Measurements from ENCODE around the gene MGAT4A. TPM values are rescaled to one million over a fixed set of nuclear protein-coding genes. Genes with fewer than 3 reads are reported as not detected.

MGAT4A gene
- total and polyA plus RNA-seq, 9 of the 15 experiments (the other 6 are each of a cell fraction or from before 2014, with no cell fraction given), result 0.03 to 0.53 (median 0.18) TPM; not detected in 2

GRCh38 chr2:98573426-98573825, 157.5 kb downstream of the MGAT4A start:
- WGBS (ENCODE audit: insufficient coverage, low coverage, missing lambda C conversion rate), result 86% methylated on average over 13 of the region's 13 CpGs
- BruUV-seq (replicated peaks), result no TSS peak
- CTCF ChIA-PET (ENCODE audit: low intra/inter-chr PET ratio), result no interaction called here
- Histone ChIP-seq H3K4me2 (ENCODE audit: insufficient read depth, low read length) (no peak overlapping the region), H3K9me3 (replicated peaks; ENCODE audit: control insufficient read depth, insufficient read depth, low read depth, low read length) (no peaks in the 10 kb centered on the region), H3K9ac (ENCODE audit: insufficient read depth in 1 of 2, low read depth in 2 of 2, low read length in 2 of 2) (no peak overlapping the region), H3K27me3 (ENCODE audit: control insufficient read depth in 2 of 2, insufficient read depth in 2 of 2, low read length in 2 of 2) (no peaks in the 10 kb centered on the region), H4K20me1 (replicated peaks; ENCODE audit: control insufficient read depth, insufficient read depth, low read length) (no peaks in the 10 kb centered on the region; the same call in 1 of the 2 replicates), H3K4me1 (replicated peaks in 1 of 2; ENCODE audit: control insufficient read depth in 2 of 2, insufficient read depth in 2 of 2, low read length in 2 of 2) (no peaks in the 10 kb centered on the region), H3K36me3 (ENCODE audit: control insufficient read depth, insufficient read depth, low read length) (peaks cover 31% of the 10 kb centered on the region; the same call in 2 of the 3 replicates), H3K27ac (ENCODE audit: extremely low read depth, low read depth, low read length) (no peak overlapping the region), H2AFZ (ENCODE audit: low read depth, low read length) (no peak overlapping the region), H3K79me2 (ENCODE audit: control insufficient read depth, insufficient read depth, low read length) (no peaks in the 10 kb centered on the region), H3K9me1 (ENCODE audit: control insufficient read depth, insufficient read depth, low read length) (no peaks in the 10 kb centered on the region), H3K4me3 (no peak overlapping the region)
- intact Hi-C loops (cut with micrococcal nuclease) (no loop called here), in situ Hi-C loops (cut with MboI) (no loop called here)
- FAIRE-seq (no peak), DNase-seq (ENCODE audit: extremely low read depth in 1 of 4, low spot score in 3 of 4) (no peak), ATAC-seq (no peak)
- POLR2A ChIA-PET, result interaction anchor here (0.6 to 2.5 kb wide), 2 partner anchors 13 to 490 kb away, joined by 3 to 10 read pairs; no protein-coding TSS in a partner anchor
- TF ChIP-seq ZNF408 (CRISPR knock-in tag; IDR thresholded peaks at IDR 0.05; ENCODE audit: low read depth) (no peak), CAMTA2 (CRISPR knock-in tag; conservative IDR thresholded peaks at IDR 0.05) (no peak), RCOR1 (IDR thresholded peaks at IDR 0.05; ENCODE audit: borderline replicate concordance in 1 of 2, low read depth in 2 of 2, low read length in 2 of 2) (no peak), ZNF212 (CRISPR knock-in tag; IDR thresholded peaks at IDR 0.05) (no peak), CREBBP (IDR thresholded peaks at IDR 0.05; ENCODE audit: low read depth, low read length) (no peak), HMG20B (CRISPR knock-in tag; IDR thresholded peaks at IDR 0.05) (no peak), NR4A1 (CRISPR knock-in tag; IDR thresholded peaks at IDR 0.05) (no peak), NR4A1 (tag; IDR thresholded peaks at IDR 0.05) (no peak), TBL1XR1 (IDR thresholded peaks at IDR 0.05; ENCODE audit: low read length in 2 of 2) (no peak), CBFA2T3 (IDR thresholded peaks at IDR 0.05) (no peak), TRIM28 (IDR thresholded peaks at IDR 0.05) (no peak), FOXA1 (IDR thresholded peaks at IDR 0.05; ENCODE audit: borderline replicate concordance) (no peak)
- TF ChIP-seq, protein P1, sequence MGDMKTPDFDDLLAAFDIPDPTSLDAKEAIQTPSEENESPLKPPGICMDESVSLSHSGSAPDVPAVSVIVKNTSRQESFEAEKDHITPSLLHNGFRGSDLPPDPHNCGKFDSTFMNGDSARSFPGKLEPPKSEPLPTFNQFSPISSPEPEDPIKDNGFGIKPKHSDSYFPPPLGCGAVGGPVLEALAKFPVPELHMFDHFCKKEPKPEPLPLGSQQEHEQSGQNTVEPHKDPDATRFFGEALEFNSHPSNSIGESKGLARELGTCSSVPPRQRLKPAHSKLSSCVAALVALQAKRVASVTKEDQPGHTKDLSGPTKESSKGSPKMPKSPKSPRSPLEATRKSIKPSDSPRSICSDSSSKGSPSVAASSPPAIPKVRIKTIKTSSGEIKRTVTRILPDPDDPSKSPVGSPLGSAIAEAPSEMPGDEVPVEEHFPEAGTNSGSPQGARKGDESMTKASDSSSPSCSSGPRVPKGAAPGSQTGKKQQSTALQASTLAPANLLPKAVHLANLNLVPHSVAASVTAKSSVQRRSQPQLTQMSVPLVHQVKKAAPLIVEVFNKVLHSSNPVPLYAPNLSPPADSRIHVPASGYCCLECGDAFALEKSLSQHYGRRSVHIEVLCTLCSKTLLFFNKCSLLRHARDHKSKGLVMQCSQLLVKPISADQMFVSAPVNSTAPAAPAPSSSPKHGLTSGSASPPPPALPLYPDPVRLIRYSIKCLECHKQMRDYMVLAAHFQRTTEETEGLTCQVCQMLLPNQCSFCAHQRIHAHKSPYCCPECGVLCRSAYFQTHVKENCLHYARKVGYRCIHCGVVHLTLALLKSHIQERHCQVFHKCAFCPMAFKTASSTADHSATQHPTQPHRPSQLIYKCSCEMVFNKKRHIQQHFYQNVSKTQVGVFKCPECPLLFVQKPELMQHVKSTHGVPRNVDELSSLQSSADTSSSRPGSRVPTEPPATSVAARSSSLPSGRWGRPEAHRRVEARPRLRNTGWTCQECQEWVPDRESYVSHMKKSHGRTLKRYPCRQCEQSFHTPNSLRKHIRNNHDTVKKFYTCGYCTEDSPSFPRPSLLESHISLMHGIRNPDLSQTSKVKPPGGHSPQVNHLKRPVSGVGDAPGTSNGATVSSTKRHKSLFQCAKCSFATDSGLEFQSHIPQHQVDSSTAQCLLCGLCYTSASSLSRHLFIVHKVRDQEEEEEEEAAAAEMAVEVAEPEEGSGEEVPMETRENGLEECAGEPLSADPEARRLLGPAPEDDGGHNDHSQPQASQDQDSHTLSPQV (IDR thresholded peaks at IDR 0.05), result no peak
- TF ChIP-seq, protein P2, sequence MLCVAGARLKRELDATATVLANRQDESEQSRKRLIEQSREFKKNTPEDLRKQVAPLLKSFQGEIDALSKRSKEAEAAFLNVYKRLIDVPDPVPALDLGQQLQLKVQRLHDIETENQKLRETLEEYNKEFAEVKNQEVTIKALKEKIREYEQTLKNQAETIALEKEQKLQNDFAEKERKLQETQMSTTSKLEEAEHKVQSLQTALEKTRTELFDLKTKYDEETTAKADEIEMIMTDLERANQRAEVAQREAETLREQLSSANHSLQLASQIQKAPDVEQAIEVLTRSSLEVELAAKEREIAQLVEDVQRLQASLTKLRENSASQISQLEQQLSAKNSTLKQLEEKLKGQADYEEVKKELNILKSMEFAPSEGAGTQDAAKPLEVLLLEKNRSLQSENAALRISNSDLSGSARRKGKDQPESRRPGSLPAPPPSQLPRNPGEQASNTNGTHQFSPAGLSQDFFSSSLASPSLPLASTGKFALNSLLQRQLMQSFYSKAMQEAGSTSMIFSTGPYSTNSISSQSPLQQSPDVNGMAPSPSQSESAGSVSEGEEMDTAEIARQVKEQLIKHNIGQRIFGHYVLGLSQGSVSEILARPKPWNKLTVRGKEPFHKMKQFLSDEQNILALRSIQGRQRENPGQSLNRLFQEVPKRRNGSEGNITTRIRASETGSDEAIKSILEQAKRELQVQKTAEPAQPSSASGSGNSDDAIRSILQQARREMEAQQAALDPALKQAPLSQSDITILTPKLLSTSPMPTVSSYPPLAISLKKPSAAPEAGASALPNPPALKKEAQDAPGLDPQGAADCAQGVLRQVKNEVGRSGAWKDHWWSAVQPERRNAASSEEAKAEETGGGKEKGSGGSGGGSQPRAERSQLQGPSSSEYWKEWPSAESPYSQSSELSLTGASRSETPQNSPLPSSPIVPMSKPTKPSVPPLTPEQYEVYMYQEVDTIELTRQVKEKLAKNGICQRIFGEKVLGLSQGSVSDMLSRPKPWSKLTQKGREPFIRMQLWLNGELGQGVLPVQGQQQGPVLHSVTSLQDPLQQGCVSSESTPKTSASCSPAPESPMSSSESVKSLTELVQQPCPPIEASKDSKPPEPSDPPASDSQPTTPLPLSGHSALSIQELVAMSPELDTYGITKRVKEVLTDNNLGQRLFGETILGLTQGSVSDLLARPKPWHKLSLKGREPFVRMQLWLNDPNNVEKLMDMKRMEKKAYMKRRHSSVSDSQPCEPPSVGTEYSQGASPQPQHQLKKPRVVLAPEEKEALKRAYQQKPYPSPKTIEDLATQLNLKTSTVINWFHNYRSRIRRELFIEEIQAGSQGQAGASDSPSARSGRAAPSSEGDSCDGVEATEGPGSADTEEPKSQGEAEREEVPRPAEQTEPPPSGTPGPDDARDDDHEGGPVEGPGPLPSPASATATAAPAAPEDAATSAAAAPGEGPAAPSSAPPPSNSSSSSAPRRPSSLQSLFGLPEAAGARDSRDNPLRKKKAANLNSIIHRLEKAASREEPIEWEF (CRISPR knock-in tag; IDR thresholded peaks at IDR 0.05), result no peak
- TF ChIP-seq, protein P3, sequence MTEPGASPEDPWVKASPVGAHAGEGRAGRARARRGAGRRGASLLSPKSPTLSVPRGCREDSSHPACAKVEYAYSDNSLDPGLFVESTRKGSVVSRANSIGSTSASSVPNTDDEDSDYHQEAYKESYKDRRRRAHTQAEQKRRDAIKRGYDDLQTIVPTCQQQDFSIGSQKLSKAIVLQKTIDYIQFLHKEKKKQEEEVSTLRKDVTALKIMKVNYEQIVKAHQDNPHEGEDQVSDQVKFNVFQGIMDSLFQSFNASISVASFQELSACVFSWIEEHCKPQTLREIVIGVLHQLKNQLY (CRISPR knock-in tag; conservative IDR thresholded peaks at IDR 0.05), result no peak

Measured in K562 (cell line).